ENCODE measurements around the gene WDPCP.

Gene WDPCP

GRCh38 chr2:63347361-63347760 lies 240.9 kb downstream of the WDPCP start:
- Histone ChIP-seq H3K9me3 (ENCODE audit: insufficient read depth, low read length) (no peaks in the 10 kb centered on the region), H3K9ac (ENCODE audit: insufficient read length, low read depth) (no peak overlapping the region), H3K4me1 (ENCODE audit: insufficient read depth, insufficient read length) (no peaks in the 10 kb centered on the region), H3K27me3 (ENCODE audit: insufficient read depth, insufficient read length) (no peaks in the 10 kb centered on the region), H3K36me3 (ENCODE audit: insufficient read depth, insufficient read length, low read length) (no peaks in the 10 kb centered on the region), H3K4me3 (ENCODE audit: insufficient read length, low read depth) (no peak overlapping the region)
- DNase-seq (ENCODE audit: low read depth, low spot score) = no peak
- TF ChIP-seq YY1 (IDR thresholded peaks at IDR 0.05; ENCODE audit: insufficient read depth, insufficient read length) (no peak), ZNF274 (IDR thresholded peaks at IDR 0.05; ENCODE audit: low read depth, low read length) (no peak), SUZ12 (IDR thresholded peaks at IDR 0.05; ENCODE audit: extremely low read depth, insufficient read depth, insufficient read length) (no peak)

GRCh38 chr2:63346411-63346810 lies 241.9 kb downstream of the WDPCP start:
- no peak overlapping the region for H3K4me3 ChIP-seq (ENCODE audit: insufficient read length, low read depth)
- TF ChIP-seq SUZ12 (IDR thresholded peaks at IDR 0.05; ENCODE audit: extremely low read depth, insufficient read depth, insufficient read length) = no peak
- TF ChIP-seq ZNF274 (IDR thresholded peaks at IDR 0.05; ENCODE audit: low read depth, low read length) = no peak
- TF ChIP-seq YY1 (IDR thresholded peaks at IDR 0.05; ENCODE audit: insufficient read depth, insufficient read length) = no peak
- H3K9ac ChIP-seq (ENCODE audit: insufficient read length, low read depth) = no peak overlapping the region
- H3K4me1 ChIP-seq (ENCODE audit: insufficient read depth, insufficient read length) = no peaks in the 10 kb centered on the region
- no peaks in the 10 kb centered on the region for H3K36me3 ChIP-seq (ENCODE audit: insufficient read depth, insufficient read length, low read length)
- no peaks in the 10 kb centered on the region for H3K9me3 ChIP-seq (ENCODE audit: insufficient read depth, low read length)
- H3K27me3 ChIP-seq (ENCODE audit: insufficient read depth, insufficient read length) = no peaks in the 10 kb centered on the region
- DNase-seq (ENCODE audit: low read depth, low spot score) = no peak

- H3K4me3 ChIP-seq (ENCODE audit: insufficient read length, low read depth) = no peak overlapping the region
- DNase-seq (ENCODE audit: low read depth, low spot score) = no peak
- no peaks in the 10 kb centered on the region for H3K27me3 ChIP-seq (ENCODE audit: insufficient read depth, insufficient read length)
- H3K4me1 ChIP-seq (ENCODE audit: insufficient read depth, insufficient read length) = no peaks in the 10 kb centered on the region
- H3K9ac ChIP-seq (ENCODE audit: insufficient read length, low read depth) = no peak overlapping the region
- no peaks in the 10 kb centered on the region for H3K9me3 ChIP-seq (ENCODE audit: insufficient read depth, low read length)
- no peaks in the 10 kb centered on the region for H3K36me3 ChIP-seq (ENCODE audit: insufficient read depth, insufficient read length, low read length)
- TF ChIP-seq YY1 (IDR thresholded peaks at IDR 0.05; ENCODE audit: insufficient read depth, insufficient read length) (no peak), ZNF274 (IDR thresholded peaks at IDR 0.05; ENCODE audit: low read depth, low read length) (no peak), SUZ12 (IDR thresholded peaks at IDR 0.05; ENCODE audit: extremely low read depth, insufficient read depth, insufficient read length) (no peak)
These were observed 243.0 kb downstream of the WDPCP start for GRCh38 chr2:63345285-63345633.

GRCh38 chr2:63344575-63345284 lies 243.5 kb downstream of the WDPCP start:
- no peaks in the 10 kb centered on the region for H3K4me1 ChIP-seq (ENCODE audit: insufficient read depth, insufficient read length)
- H3K36me3 ChIP-seq (ENCODE audit: insufficient read depth, insufficient read length, low read length) = no peaks in the 10 kb centered on the region
- H3K9me3 ChIP-seq (ENCODE audit: insufficient read depth, low read length) = no peaks in the 10 kb centered on the region
- H3K27me3 ChIP-seq (ENCODE audit: insufficient read depth, insufficient read length) = no peaks in the 10 kb centered on the region
- no peak for DNase-seq (ENCODE audit: low read depth, low spot score)
- no peak for TF ChIP-seq SUZ12 (IDR thresholded peaks at IDR 0.05; ENCODE audit: extremely low read depth, insufficient read depth, insufficient read length)
- TF ChIP-seq YY1 (IDR thresholded peaks at IDR 0.05; ENCODE audit: insufficient read depth, insufficient read length) = no peak
- TF ChIP-seq ZNF274 (IDR thresholded peaks at IDR 0.05; ENCODE audit: low read depth, low read length) = no peak
- no peak overlapping the region for H3K4me3 ChIP-seq (ENCODE audit: insufficient read length, low read depth)
- no peak overlapping the region for H3K9ac ChIP-seq (ENCODE audit: insufficient read length, low read depth)

GRCh38 chr2:63343397-63344109 lies 244.7 kb downstream of the WDPCP start:
- Histone ChIP-seq H3K4me1 (ENCODE audit: insufficient read depth, insufficient read length) (no peaks in the 10 kb centered on the region), H3K9me3 (ENCODE audit: insufficient read depth, low read length) (no peaks in the 10 kb centered on the region), H3K9ac (ENCODE audit: insufficient read length, low read depth) (no peak overlapping the region), H3K4me3 (ENCODE audit: insufficient read length, low read depth) (no peak overlapping the region), H3K27me3 (ENCODE audit: insufficient read depth, insufficient read length) (no peaks in the 10 kb centered on the region), H3K36me3 (ENCODE audit: insufficient read depth, insufficient read length, low read length) (no peaks in the 10 kb centered on the region)
- no peak for DNase-seq (ENCODE audit: low read depth, low spot score)
- no peak for TF ChIP-seq SUZ12 (IDR thresholded peaks at IDR 0.05; ENCODE audit: extremely low read depth, insufficient read depth, insufficient read length)
- TF ChIP-seq YY1 (IDR thresholded peaks at IDR 0.05; ENCODE audit: insufficient read depth, insufficient read length) = no peak
- TF ChIP-seq ZNF274 (IDR thresholded peaks at IDR 0.05; ENCODE audit: low read depth, low read length) = no peak

- no peak for DNase-seq (ENCODE audit: low read depth, low spot score)
- Histone ChIP-seq H3K27me3 (ENCODE audit: insufficient read depth, insufficient read length) (no peaks in the 10 kb centered on the region), H3K9ac (ENCODE audit: insufficient read length, low read depth) (no peak overlapping the region), H3K4me3 (ENCODE audit: insufficient read length, low read depth) (no peak overlapping the region), H3K9me3 (ENCODE audit: insufficient read depth, low read length) (no peaks in the 10 kb centered on the region), H3K36me3 (ENCODE audit: insufficient read depth, insufficient read length, low read length) (no peaks in the 10 kb centered on the region), H3K4me1 (ENCODE audit: insufficient read depth, insufficient read length) (no peaks in the 10 kb centered on the region)
- TF ChIP-seq SUZ12 (IDR thresholded peaks at IDR 0.05; ENCODE audit: extremely low read depth, insufficient read depth, insufficient read length) (no peak), YY1 (IDR thresholded peaks at IDR 0.05; ENCODE audit: insufficient read depth, insufficient read length) (no peak), ZNF274 (IDR thresholded peaks at IDR 0.05; ENCODE audit: low read depth, low read length) (no peak)
These were observed 247.8 kb downstream of the WDPCP start for GRCh38 chr2:63340443-63340842.

GRCh38 chr2:63334910-63335309 lies 253.4 kb downstream of the WDPCP start:
- Histone ChIP-seq H3K4me1 (ENCODE audit: insufficient read depth, insufficient read length) (no peaks in the 10 kb centered on the region), H3K4me3 (ENCODE audit: insufficient read length, low read depth) (no peak overlapping the region), H3K9ac (ENCODE audit: insufficient read length, low read depth) (no peak overlapping the region), H3K36me3 (ENCODE audit: insufficient read depth, insufficient read length, low read length) (no peaks in the 10 kb centered on the region), H3K9me3 (ENCODE audit: insufficient read depth, low read length) (no peaks in the 10 kb centered on the region), H3K27me3 (ENCODE audit: insufficient read depth, insufficient read length) (no peaks in the 10 kb centered on the region)
- TF ChIP-seq SUZ12 (IDR thresholded peaks at IDR 0.05; ENCODE audit: extremely low read depth, insufficient read depth, insufficient read length) (no peak), ZNF274 (IDR thresholded peaks at IDR 0.05; ENCODE audit: low read depth, low read length) (no peak), YY1 (IDR thresholded peaks at IDR 0.05; ENCODE audit: insufficient read depth, insufficient read length) (no peak)
- no peak for DNase-seq (ENCODE audit: low read depth, low spot score)
